HCT116 (cell line): Measurements from ENCODE around the gene NUDT13. TPM values are rescaled to one million over a fixed set of nuclear protein-coding genes. Genes with fewer than 3 reads are reported as not detected.

Source experiments
- ATAC-seq: fragments of 200-7000 bp; cut with Tn5 transposase; 2 replicates; pipeline ENCODE4 v1.9.1; 2020; ENCODE audit warnings: mild to moderate bottlenecking, moderate library complexity
- BruUV-seq: library from RNA; stranded (reverse); fragments of 400-500 nt; replicated peaks from 2 replicates; lab custom pipeline; 2021; lab: Mats Ljungman, UMichigan
- CTCF ChIA-PET: fragments of 300-600 bp; sonication (Branson Sonifier 250); formaldehyde crosslinking; loops from one replicate; lab custom pipeline; 2021; ENCODE audit warnings: antibody characterized with exemption; lab: Charles Lee
- POLR2A ChIA-PET: fragments of 300-600, 350-600 bp; sonication (Branson Sonifier 250); formaldehyde crosslinking; loops from one replicate; lab custom pipeline; 2021; ENCODE audit warnings: antibody characterized with exemption; lab: Charles Lee
- RAD21 ChIA-PET, 2 experiments: fragments of 300-600 bp; sonication (Branson Sonifier 250); formaldehyde crosslinking; loops; one replicate each; lab custom pipeline; 2023; ENCODE audit warnings: low total read pairs in 2 of 2; ENCODE audit not compliant: uncharacterized antibody in 2 of 2, unreplicated experiment in 2 of 2, low non-redundant PET in 1 of 2; lab: Charles Lee
- DNase-seq: peaks from one replicate; pipeline ENCODE4 v3.0.0-alpha.2; 2010; ENCODE audit warnings: low read depth, low spot score
- H2AFZ ChIP-seq: fragments of 200-600 bp; shearing (Covaris generic), sonication (generic); 2 replicates; pipeline ENCODE4 v1.6.1; 2017; ENCODE audit warnings: low read depth, mixed run types, mixed read lengths, antibody characterized with exemption, low read length; ENCODE audit not compliant: poor library complexity, severe bottlenecking
- H3K27ac ChIP-seq: 2 replicates; pipeline ENCODE4 v1.5.1; 2012; ENCODE audit warnings: low read depth, low read length
- H3K27me3 ChIP-seq: fragments of 200-600 bp; sonication (generic); 2 replicates; pipeline ENCODE4 v1.6.1; 2016; ENCODE audit warnings: mixed run types, low read length, mixed read lengths; ENCODE audit not compliant: insufficient read depth
- H3K36me3 ChIP-seq, 2 experiments: fragments of 200-500 bp in 1 of 2; fragments of 200-600 bp in 1 of 2; sonication (Bioruptor generic) in 1 of 2; sonication (generic) in 1 of 2; 2 replicates each; pipeline versions ENCODE4 v1.5.1 to v1.6.1; 2014 to 2016; ENCODE audit warnings: low read length in 2 of 2, inconsistent platforms in 1 of 2, mixed read lengths in 1 of 2, mixed run types in 1 of 2; ENCODE audit not compliant: insufficient read depth in 2 of 2, control insufficient read depth in 1 of 2
- H3K4me1 ChIP-seq, 2 experiments: fragments of 200-600 bp in 1 of 2; sonication (generic) in 1 of 2; 2 replicates each; pipeline versions ENCODE4 v1.5.1 to v1.6.1; 2012 to 2017; ENCODE audit warnings: low read length in 2 of 2, inconsistent platforms in 1 of 2, mild to moderate bottlenecking in 1 of 2, mixed read lengths in 1 of 2, mixed run types in 1 of 2, moderate library complexity in 1 of 2; ENCODE audit not compliant: insufficient read depth in 2 of 2, control insufficient read depth in 1 of 2
- H3K4me2 ChIP-seq: fragments of 200-600 bp; sonication (generic); 2 replicates; pipeline ENCODE4 v1.6.1; 2017; ENCODE audit warnings: mixed run types, low read length, mixed read lengths
- H3K4me3 ChIP-seq, 2 experiments: fragments of 200-600 bp in 1 of 2; sonication (generic) in 1 of 2; replicated peaks in 1 of 2; 2 replicates each; pipeline ENCODE4 v1.5.1; 2011 to 2016; ENCODE audit warnings: low read length in 2 of 2, control low read depth in 1 of 2, low read depth in 1 of 2, mild to moderate bottlenecking in 1 of 2, mixed read lengths in 1 of 2, mixed run types in 1 of 2
- H3K79me2 ChIP-seq: fragments of 200-600 bp; sonication (generic); 2 replicates; pipeline ENCODE4 v1.6.1; 2017; ENCODE audit warnings: mild to moderate bottlenecking, mixed run types, low read length, moderate library complexity, mixed read lengths; ENCODE audit not compliant: insufficient read depth
- H3K9ac ChIP-seq: fragments of 200-600 bp; sonication (generic); 2 replicates; pipeline ENCODE4 v1.6.1; 2016; ENCODE audit warnings: low read length, mixed read lengths
- H3K9me2 ChIP-seq: fragments of 200-600 bp; sonication (generic), shearing (Covaris generic); 2 replicates; pipeline ENCODE4 v1.6.1; 2017; ENCODE audit warnings: mixed run types, mild to moderate bottlenecking, moderate library complexity; ENCODE audit not compliant: insufficient read depth
- H3K9me3 ChIP-seq, 2 experiments: fragments of 200-500 bp in 1 of 2; fragments of 200-600 bp in 1 of 2; sonication (Bioruptor generic) in 1 of 2; sonication (generic) in 1 of 2; 2 replicates each; pipeline ENCODE4 v1.6.1; 2014 to 2017; ENCODE audit warnings: low read length in 2 of 2, mixed read lengths in 2 of 2, inconsistent platforms in 1 of 2, low read depth in 1 of 2, mild to moderate bottlenecking in 1 of 2, mixed run types in 1 of 2, moderate library complexity in 1 of 2; ENCODE audit not compliant: control insufficient read depth in 1 of 2, insufficient read depth in 1 of 2
- H4K20me1 ChIP-seq: fragments of 200-600 bp; sonication (generic), shearing (Covaris generic); 2 replicates; pipeline ENCODE4 v1.6.1; 2017; ENCODE audit warnings: mixed run types, mild to moderate bottlenecking, moderate library complexity; ENCODE audit not compliant: insufficient read depth
- CBX3 ChIP-seq: IDR thresholded peaks from 2 replicates; pipeline ENCODE4 v1.6.1; 2012; ENCODE audit warnings: low read depth
- CEBPB ChIP-seq: IDR thresholded peaks from 2 replicates; pipeline ENCODE4 v1.6.1; 2012; ENCODE audit warnings: low read depth
- EGR1 ChIP-seq: IDR thresholded peaks from 2 replicates; pipeline ENCODE4 v1.6.1; 2012; ENCODE audit warnings: low read depth
- ELF1 ChIP-seq: IDR thresholded peaks from 2 replicates; pipeline ENCODE4 v1.6.1; 2012; ENCODE audit warnings: low read depth, borderline replicate concordance
- EZH2phosphoT487 ChIP-seq: fragments of 200-600 bp; IDR thresholded peaks from 2 replicates; pipeline ENCODE4 v1.6.1; 2018; ENCODE audit warnings: antibody characterized with exemption, borderline replicate concordance
- POLR2A ChIP-seq: IDR thresholded peaks from 2 replicates; pipeline ENCODE4 v1.7.0; 2011; ENCODE audit warnings: borderline replicate concordance; ENCODE audit not compliant: insufficient read depth, insufficient read length; ENCODE audit errors: extremely low read depth
- POLR2AphosphoS5 ChIP-seq: IDR thresholded peaks from 2 replicates; pipeline ENCODE4 v1.6.1; 2011; ENCODE audit warnings: mild to moderate bottlenecking, low read depth, low read length, moderate library complexity
- SIN3A ChIP-seq: IDR thresholded peaks from 2 replicates; pipeline ENCODE4 v1.6.1; 2012; ENCODE audit warnings: low read depth
- SP1 ChIP-seq: IDR thresholded peaks from 2 replicates; pipeline ENCODE4 v1.6.1; 2012; ENCODE audit warnings: low read depth
- SRF ChIP-seq: IDR thresholded peaks from 2 replicates; pipeline ENCODE4 v1.6.1; 2012; ENCODE audit warnings: low read depth
- TCF7L2 ChIP-seq: IDR thresholded peaks from 2 replicates; pipeline ENCODE4 v1.7.0; 2011; ENCODE audit warnings: borderline replicate concordance, inconsistent platforms; ENCODE audit not compliant: insufficient read depth, insufficient read length; ENCODE audit errors: extremely low read depth
- YY1 ChIP-seq: IDR thresholded peaks from 2 replicates; pipeline ENCODE4 v1.6.1; 2011; ENCODE audit warnings: low read length, low read depth, moderate library complexity, mild to moderate bottlenecking; ENCODE audit not compliant: insufficient replicate concordance; ENCODE audit errors: extremely low read depth
- ZFX ChIP-seq: fragments of 450-650 bp; IDR thresholded peaks from 2 replicates; pipeline ENCODE4 v1.6.1; 2017
- intact Hi-C: fragments of 100-400 bp; cut with micrococcal nuclease; formaldehyde crosslinking; loops from 2 replicates; pipeline ENCODE4 v1.10.0; 2022
- total RNA-seq: library from RNA; stranded (reverse); gene quantifications from one replicate; pipeline ENCODE4 v1.2.1, GENCODE V29; 2021; ENCODE audit not compliant: unreplicated experiment
- TF ChIP-seq, protein P1 (sequence below): IDR thresholded peaks from 2 replicates; pipeline ENCODE4 v1.6.1; 2012; ENCODE audit warnings: low read depth
- TF ChIP-seq, protein P2 (sequence below): IDR thresholded peaks from 2 replicates; pipeline ENCODE4 v1.6.1; 2011; ENCODE audit warnings: mild to moderate bottlenecking, low read length, moderate library complexity; ENCODE audit not compliant: insufficient replicate concordance; ENCODE audit errors: extremely low read depth

The NUDT13 gene
- total RNA-seq, 1 experiment from 2014 or later, result 1.2 TPM

DNA sequence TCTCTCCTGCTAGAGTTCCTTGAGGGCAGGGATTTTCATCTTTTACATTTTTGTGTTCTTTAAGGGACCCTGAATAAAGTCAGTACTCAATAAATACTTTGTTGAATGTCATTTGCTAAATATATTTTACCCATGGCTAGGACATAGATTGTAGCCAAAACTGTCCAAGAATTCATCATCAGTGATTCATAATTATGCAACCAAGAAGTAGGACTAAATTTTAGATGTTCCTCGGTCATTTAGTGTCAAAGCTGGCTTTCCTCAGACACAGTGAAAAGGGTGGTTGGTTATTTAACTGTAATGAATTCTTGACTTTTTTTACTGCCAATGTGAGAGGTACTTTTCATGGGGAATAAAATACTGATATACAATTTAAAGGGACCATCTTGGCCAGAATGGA is 3.3 kb downstream of the NUDT13 start:
- TF ChIP-seq CBX3 (no peak), POLR2AphosphoS5 (no peak), SP1 (no peak), ELF1 (no peak), EGR1 (no peak), TCF7L2 (no peak), SRF (no peak), CEBPB (peak; percentile 29; the same call in 1 of the 2 replicates), POLR2A (no peak)

DNA sequence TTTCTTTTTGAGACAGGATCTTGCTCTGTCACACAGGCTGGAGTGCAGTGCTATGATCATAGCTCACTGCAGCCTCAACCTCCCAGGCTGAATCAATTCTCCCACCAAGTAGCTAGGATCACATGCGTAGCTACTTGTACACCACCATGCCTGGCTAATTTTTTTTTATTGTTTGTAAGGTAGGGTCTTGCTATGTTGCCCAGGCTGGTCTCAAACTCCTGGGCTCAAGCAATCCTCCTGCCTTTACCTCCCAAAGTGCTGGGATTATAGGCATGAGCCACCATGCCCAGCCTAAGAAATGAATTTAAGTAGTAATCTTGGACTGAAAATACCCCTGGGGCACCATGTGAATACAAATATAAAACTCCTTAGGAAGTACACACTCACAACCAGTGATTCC is 5.8 kb downstream of the NUDT13 start:
- no peaks in the 10 kb centered on the region for H3K9me2 ChIP-seq
- no peak overlapping the region for H3K4me2 ChIP-seq
- ChIA-PET POLR2A (no interaction called here), CTCF (no interaction called here), RAD21 (no interaction called here)
- no peak overlapping the region for H3K4me3 ChIP-seq
- H3K27me3 ChIP-seq, result no peaks in the 10 kb centered on the region
- ATAC-seq (no peak), DNase-seq (no peak)
- peaks cover 22 to 51% of the 10 kb centered on the region in 2 experiments for H3K4me1 ChIP-seq
- H3K9ac ChIP-seq, result no peak overlapping the region
- no peaks in the 10 kb centered on the region for H3K79me2 ChIP-seq
- H3K9me3 ChIP-seq, result no peaks in the 10 kb centered on the region
- no peaks in the 10 kb centered on the region for H3K36me3 ChIP-seq
- H2AFZ ChIP-seq, result no peak overlapping the region
- intact Hi-C loops, result no loop called here
- H4K20me1 ChIP-seq, result no peaks in the 10 kb centered on the region
- BruUV-seq, result no TSS peak
- no peak overlapping the region for H3K27ac ChIP-seq
- TF ChIP-seq ELF1 (no peak), EZH2phosphoT487 (no peak), ZFX (no peak), TCF7L2 (no peak), YY1 (no peak), EGR1 (no peak), SIN3A (no peak), SRF (no peak), POLR2A (no peak), CEBPB (no peak)
- TF ChIP-seq, protein P1, sequence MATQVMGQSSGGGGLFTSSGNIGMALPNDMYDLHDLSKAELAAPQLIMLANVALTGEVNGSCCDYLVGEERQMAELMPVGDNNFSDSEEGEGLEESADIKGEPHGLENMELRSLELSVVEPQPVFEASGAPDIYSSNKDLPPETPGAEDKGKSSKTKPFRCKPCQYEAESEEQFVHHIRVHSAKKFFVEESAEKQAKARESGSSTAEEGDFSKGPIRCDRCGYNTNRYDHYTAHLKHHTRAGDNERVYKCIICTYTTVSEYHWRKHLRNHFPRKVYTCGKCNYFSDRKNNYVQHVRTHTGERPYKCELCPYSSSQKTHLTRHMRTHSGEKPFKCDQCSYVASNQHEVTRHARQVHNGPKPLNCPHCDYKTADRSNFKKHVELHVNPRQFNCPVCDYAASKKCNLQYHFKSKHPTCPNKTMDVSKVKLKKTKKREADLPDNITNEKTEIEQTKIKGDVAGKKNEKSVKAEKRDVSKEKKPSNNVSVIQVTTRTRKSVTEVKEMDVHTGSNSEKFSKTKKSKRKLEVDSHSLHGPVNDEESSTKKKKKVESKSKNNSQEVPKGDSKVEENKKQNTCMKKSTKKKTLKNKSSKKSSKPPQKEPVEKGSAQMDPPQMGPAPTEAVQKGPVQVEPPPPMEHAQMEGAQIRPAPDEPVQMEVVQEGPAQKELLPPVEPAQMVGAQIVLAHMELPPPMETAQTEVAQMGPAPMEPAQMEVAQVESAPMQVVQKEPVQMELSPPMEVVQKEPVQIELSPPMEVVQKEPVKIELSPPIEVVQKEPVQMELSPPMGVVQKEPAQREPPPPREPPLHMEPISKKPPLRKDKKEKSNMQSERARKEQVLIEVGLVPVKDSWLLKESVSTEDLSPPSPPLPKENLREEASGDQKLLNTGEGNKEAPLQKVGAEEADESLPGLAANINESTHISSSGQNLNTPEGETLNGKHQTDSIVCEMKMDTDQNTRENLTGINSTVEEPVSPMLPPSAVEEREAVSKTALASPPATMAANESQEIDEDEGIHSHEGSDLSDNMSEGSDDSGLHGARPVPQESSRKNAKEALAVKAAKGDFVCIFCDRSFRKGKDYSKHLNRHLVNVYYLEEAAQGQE, result no peak
- TF ChIP-seq, protein P2, sequence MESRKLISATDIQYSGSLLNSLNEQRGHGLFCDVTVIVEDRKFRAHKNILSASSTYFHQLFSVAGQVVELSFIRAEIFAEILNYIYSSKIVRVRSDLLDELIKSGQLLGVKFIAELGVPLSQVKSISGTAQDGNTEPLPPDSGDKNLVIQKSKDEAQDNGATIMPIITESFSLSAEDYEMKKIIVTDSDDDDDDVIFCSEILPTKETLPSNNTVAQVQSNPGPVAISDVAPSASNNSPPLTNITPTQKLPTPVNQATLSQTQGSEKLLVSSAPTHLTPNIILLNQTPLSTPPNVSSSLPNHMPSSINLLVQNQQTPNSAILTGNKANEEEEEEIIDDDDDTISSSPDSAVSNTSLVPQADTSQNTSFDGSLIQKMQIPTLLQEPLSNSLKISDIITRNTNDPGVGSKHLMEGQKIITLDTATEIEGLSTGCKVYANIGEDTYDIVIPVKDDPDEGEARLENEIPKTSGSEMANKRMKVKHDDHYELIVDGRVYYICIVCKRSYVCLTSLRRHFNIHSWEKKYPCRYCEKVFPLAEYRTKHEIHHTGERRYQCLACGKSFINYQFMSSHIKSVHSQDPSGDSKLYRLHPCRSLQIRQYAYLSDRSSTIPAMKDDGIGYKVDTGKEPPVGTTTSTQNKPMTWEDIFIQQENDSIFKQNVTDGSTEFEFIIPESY, result no peak

More for the DNA sequence above, 3.3 kb downstream of the NUDT13 start:
- ATAC-seq (no peak), DNase-seq (no peak)
- Histone ChIP-seq H4K20me1 (no peaks in the 10 kb centered on the region), H2AFZ (no peak overlapping the region), H3K4me3 (no peak overlapping the region), H3K9me2 (no peaks in the 10 kb centered on the region), H3K27ac (no peak overlapping the region), H3K9me3 (peaks cover 0 to 4% of the 10 kb centered on the region in 2 experiments; a peak in 1 of 4 replicates), H3K4me2 (peak overlapping the region; percentile 5; the same call in 1 of the 2 replicates), H3K4me1 (peaks cover 18 to 33% of the 10 kb centered on the region in 2 experiments), H3K36me3 (peaks cover 0 to 3% of the 10 kb centered on the region in 2 experiments; a peak in 1 of 4 replicates), H3K79me2 (no peaks in the 10 kb centered on the region), H3K9ac (no peak overlapping the region), H3K27me3 (no peaks in the 10 kb centered on the region)
- no TSS peak for BruUV-seq
- POLR2A ChIA-PET, result interaction anchor here (1.0 to 1.6 kb wide), 2 partner anchors 17 to 19 kb away, joined by 3 read pairs; partner anchors contain the start of gene P4HA1
- intact Hi-C loops, result no loop called here
- CTCF ChIA-PET, result no interaction called here
- RAD21 ChIA-PET, result no interaction called here
